ENCODE results near the gene LRRC14B.
"Not testable (repeated sequence)": the region's sequence is repeated elsewhere in the genome, so short reads cannot be mapped to it uniquely, and the experiment has no call there.

Gene LRRC14B

GRCh38 chr5:243683-244367 lies 52.5 kb downstream of the LRRC14B start:
- DNase-seq = not testable (repeated sequence)

- DNase-seq = not testable (repeated sequence)
These were observed 54.4 kb downstream of the LRRC14B start for GRCh38 chr5:245717-246116.
